H1 (cell line): ENCODE data around the gene ADAMTS17. TPM values are rescaled to one million over a fixed set of nuclear protein-coding genes. Genes with fewer than 3 reads are reported as not detected.

Experiments
- polyA plus RNA-seq, 7 experiments: library from polyadenylated mRNA; depleted of rRNA in 3 of 7; stranded (reverse) in 5 of 7; unstranded in 2 of 7; fragments of >200 nt in 5 of 7; fragments of 200-250 nt in 2 of 7; gene quantifications; 1 replicate in 5 of 7; 2 replicates in 1 of 7; 4 replicates in 1 of 7; pipeline versions ENCODE4 v1.2.1 to v1.2.3, GENCODE V29; 2011 to 2013; ENCODE audit warnings: missing spikeins in 2 of 7, mixed read lengths in 2 of 7
- small RNA-seq: library from polyadenylated mRNA; stranded (forward); fragments of <200 nt; extraction: miRNeasy Mini kit (QIAGEN cat#:217004); gene quantifications from one replicate; pipeline ENCODE3, GENCODE V24; 2013; ENCODE audit not compliant: insufficient read depth
- total RNA-seq: library from RNA; stranded (reverse); fragmentation: NEBNext Ultra II Directional; extraction: Animal tissue kit (Norgen Biotek cat#: 25700); gene quantifications from 2 replicates; pipeline ENCODE4 v1.2.1, GENCODE V29; 2021

Gene ADAMTS17
- total and polyA plus RNA-seq, 2 of the 8 experiments (the other 6 are each of a cell fraction or from before 2014, with no cell fraction given): 0.51 to 1.7 TPM

Small RNA genes within 50 kb of the gene (small RNA-seq; reads per million reads assigned to genes)
- gene RNA5SP402: not detected

Other genes with a start within 250 kb of the ADAMTS17 start
- gene CERS3, start 187.0 kb upstream of the ADAMTS17 start, total RNA-seq: 0.29 TPM in 1 of 2 replicates, not detected in the other
- 0.62 and 0.63 TPM in 2 replicates for gene CERS3, start 187.0 kb upstream of the ADAMTS17 start, polyA plus RNA-seq (2011; rRNA removed)